WTC11 (cell line): ENCODE measurements around the gene FAM181B.

ENCODE experiments used
- AFF4 ChIP-seq: sonication (generic); formaldehyde crosslinking; IDR thresholded peaks from 2 replicates; pipeline ENCODE4 v1.8.1; 2023; ENCODE audit warnings: mild to moderate bottlenecking, missing genetic modification reagents, borderline replicate concordance
- CREM ChIP-seq: sonication (generic); formaldehyde crosslinking; IDR thresholded peaks from 2 replicates; pipeline ENCODE4 v1.8.1; 2022; ENCODE audit warnings: mild to moderate bottlenecking, missing genetic modification reagents, moderate library complexity
- MXD4 ChIP-seq: fragments of 250-450 bp; sonication (Bioruptor Pico); IDR thresholded peaks from 2 replicates; pipeline ENCODE4 v1.8.0; 2021; ENCODE audit warnings: mild to moderate bottlenecking, moderate library complexity, borderline replicate concordance
- NR1H2 ChIP-seq: sonication (generic); formaldehyde crosslinking; IDR thresholded peaks from 2 replicates; pipeline ENCODE4 v1.9.0; 2021; ENCODE audit warnings: mild to moderate bottlenecking, moderate library complexity, missing genetic modification reagents
- NR2C2 ChIP-seq: sonication (generic); formaldehyde crosslinking; IDR thresholded peaks from 2 replicates; pipeline ENCODE4 v1.8.0; 2022; ENCODE audit warnings: mild to moderate bottlenecking, missing genetic modification reagents
- SMAD3 ChIP-seq: sonication (generic); formaldehyde crosslinking; IDR thresholded peaks from 2 replicates; pipeline ENCODE4 v1.8.0; 2022; ENCODE audit warnings: missing genetic modification reagents, mild to moderate bottlenecking, borderline replicate concordance
- SMAD4 ChIP-seq: sonication (generic); formaldehyde crosslinking; IDR thresholded peaks from 2 replicates; pipeline ENCODE4 v1.8.0; 2022; ENCODE audit warnings: mild to moderate bottlenecking, missing genetic modification reagents
- SP1 ChIP-seq: sonication (generic); formaldehyde crosslinking; conservative IDR thresholded peaks from 2 replicates; pipeline ENCODE4 v1.8.1; 2022; ENCODE audit warnings: missing genetic modification reagents
- TCF7 ChIP-seq: sonication (generic); formaldehyde crosslinking; IDR thresholded peaks from 2 replicates; pipeline ENCODE4 v1.8.0; 2022; ENCODE audit warnings: mild to moderate bottlenecking, low read depth, missing genetic modification reagents, moderate library complexity
- ZBTB21 ChIP-seq: sonication (generic); formaldehyde crosslinking; IDR thresholded peaks from 2 replicates; pipeline ENCODE4 v1.8.1; 2023; ENCODE audit warnings: mild to moderate bottlenecking, missing genetic modification reagents, borderline replicate concordance
- TF ChIP-seq, protein P1 (sequence below): fragments of 200-600 bp; IDR thresholded peaks from 2 replicates; pipeline ENCODE4 v1.8.0; 2022; ENCODE audit warnings: antibody characterized with exemption

DNA sequence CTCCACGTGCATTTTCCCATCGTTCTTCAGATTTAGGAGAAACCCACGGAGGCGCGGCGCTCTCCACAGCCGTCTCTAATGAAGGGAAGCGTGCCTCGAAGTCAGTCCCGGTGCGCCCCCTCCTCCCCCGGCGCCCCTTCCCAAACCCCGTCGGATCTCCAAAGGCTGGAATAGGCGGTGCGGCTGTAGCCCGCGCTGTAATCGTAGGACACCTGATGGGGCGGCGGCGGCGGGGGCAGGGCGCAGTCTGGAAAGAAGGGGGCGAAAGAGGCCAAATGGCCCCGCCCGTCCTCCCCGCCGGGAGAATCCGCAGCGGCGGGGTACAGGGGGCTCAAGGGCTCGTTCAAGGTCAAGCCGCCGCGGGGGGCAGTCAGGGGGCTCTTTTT lies 1.3 kb downstream of the FAM181B start:
- TF ChIP-seq ZBTB21 (no peak), SP1 (no peak), SMAD3 (CRISPR knock-in tag) (no peak), SMAD4 (CRISPR knock-in tag) (no peak), CREM (no peak), AFF4 (CRISPR knock-in tag) (no peak), TCF7 (CRISPR knock-in tag) (no peak), NR1H2 (no peak), MXD4 (no peak), NR2C2 (CRISPR knock-in tag) (no peak)
- TF ChIP-seq, protein P1, sequence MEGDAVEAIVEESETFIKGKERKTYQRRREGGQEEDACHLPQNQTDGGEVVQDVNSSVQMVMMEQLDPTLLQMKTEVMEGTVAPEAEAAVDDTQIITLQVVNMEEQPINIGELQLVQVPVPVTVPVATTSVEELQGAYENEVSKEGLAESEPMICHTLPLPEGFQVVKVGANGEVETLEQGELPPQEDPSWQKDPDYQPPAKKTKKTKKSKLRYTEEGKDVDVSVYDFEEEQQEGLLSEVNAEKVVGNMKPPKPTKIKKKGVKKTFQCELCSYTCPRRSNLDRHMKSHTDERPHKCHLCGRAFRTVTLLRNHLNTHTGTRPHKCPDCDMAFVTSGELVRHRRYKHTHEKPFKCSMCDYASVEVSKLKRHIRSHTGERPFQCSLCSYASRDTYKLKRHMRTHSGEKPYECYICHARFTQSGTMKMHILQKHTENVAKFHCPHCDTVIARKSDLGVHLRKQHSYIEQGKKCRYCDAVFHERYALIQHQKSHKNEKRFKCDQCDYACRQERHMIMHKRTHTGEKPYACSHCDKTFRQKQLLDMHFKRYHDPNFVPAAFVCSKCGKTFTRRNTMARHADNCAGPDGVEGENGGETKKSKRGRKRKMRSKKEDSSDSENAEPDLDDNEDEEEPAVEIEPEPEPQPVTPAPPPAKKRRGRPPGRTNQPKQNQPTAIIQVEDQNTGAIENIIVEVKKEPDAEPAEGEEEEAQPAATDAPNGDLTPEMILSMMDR: no peak
